H9 (cell line): Measurements from ENCODE around the gene PRR12. TPM values are rescaled to one million over a fixed set of nuclear protein-coding genes. Genes with fewer than 3 reads are reported as not detected.

ENCODE experiments used
- DNase-seq: peaks from one replicate; pipeline ENCODE4 v3.0.0-alpha.2; 2017
- H2AFZ ChIP-seq: one replicate; pipeline ENCODE4 v1.6.1; 2013; ENCODE audit warnings: mild to moderate bottlenecking, low read length, control low read depth, moderate library complexity
- H2AK5ac ChIP-seq: 2 replicates; pipeline ENCODE4 v1.6.1; 2013; ENCODE audit warnings: low read length, control low read depth, mixed read lengths; ENCODE audit not compliant: insufficient read length
- H2BK120ac ChIP-seq: one replicate; pipeline ENCODE4 v1.6.1; 2013; ENCODE audit warnings: low read depth, mild to moderate bottlenecking, low read length, control low read depth, inconsistent platforms; ENCODE audit not compliant: poor library complexity, severe bottlenecking
- H2BK12ac ChIP-seq: 2 replicates; pipeline ENCODE4 v1.6.1; 2013; ENCODE audit warnings: low read length, control low read depth, mixed read lengths, low read depth; ENCODE audit not compliant: insufficient read length
- H2BK15ac ChIP-seq: 2 replicates; pipeline ENCODE4 v1.6.1; 2013; ENCODE audit warnings: low read depth, low read length, control low read depth
- H2BK20ac ChIP-seq: one replicate; pipeline ENCODE4 v1.6.1; 2013; ENCODE audit warnings: low read depth, mild to moderate bottlenecking, low read length, control low read depth, inconsistent platforms; ENCODE audit not compliant: poor library complexity, severe bottlenecking
- H2BK5ac ChIP-seq: 2 replicates; pipeline ENCODE4 v1.6.1; 2013; ENCODE audit warnings: low read length, control low read depth, mixed read lengths; ENCODE audit not compliant: insufficient read length
- H3K14ac ChIP-seq: 2 replicates; pipeline ENCODE4 v1.6.1; 2013; ENCODE audit warnings: low read length, control low read depth; ENCODE audit not compliant: insufficient read depth
- H3K18ac ChIP-seq: 2 replicates; pipeline ENCODE4 v1.6.1; 2013; ENCODE audit warnings: low read depth, mild to moderate bottlenecking, mixed read lengths, low read length, control low read depth; ENCODE audit not compliant: insufficient read length
- H3K23ac ChIP-seq: 2 replicates; pipeline ENCODE4 v1.6.1; 2013; ENCODE audit warnings: low read length, control low read depth, mixed read lengths, low read depth; ENCODE audit not compliant: insufficient read length
- H3K23me2 ChIP-seq: 2 replicates; pipeline ENCODE4 v1.6.1; 2013; ENCODE audit warnings: low read depth, mild to moderate bottlenecking, mixed read lengths, low read length, control low read depth; ENCODE audit not compliant: insufficient read length, poor library complexity, severe bottlenecking
- H3K27ac ChIP-seq: 2 replicates; pipeline ENCODE4 v1.5.1; 2013; ENCODE audit warnings: low read length, control low read depth, mixed read lengths, low read depth; ENCODE audit not compliant: insufficient read length
- H3K27me3 ChIP-seq: 2 replicates; pipeline ENCODE4 v1.6.1; 2013; ENCODE audit warnings: low read length, control low read depth, inconsistent platforms; ENCODE audit not compliant: insufficient read depth
- H3K4ac ChIP-seq: 2 replicates; pipeline ENCODE4 v1.6.1; 2013; ENCODE audit warnings: low read depth, mild to moderate bottlenecking, control low read depth, inconsistent platforms, low read length, moderate library complexity
- H3K4me1 ChIP-seq: 2 replicates; pipeline ENCODE4 v1.6.1; 2013; ENCODE audit warnings: low read length, control low read depth, inconsistent platforms; ENCODE audit not compliant: insufficient read depth
- H3K4me2 ChIP-seq: 2 replicates; pipeline ENCODE4 v1.6.1; 2013; ENCODE audit warnings: low read length, control low read depth, mixed read lengths; ENCODE audit not compliant: insufficient read length, insufficient read depth
- H3K56ac ChIP-seq: 2 replicates; pipeline ENCODE4 v1.6.1; 2013; ENCODE audit warnings: low read depth, mild to moderate bottlenecking, mixed read lengths, low read length, control low read depth; ENCODE audit not compliant: insufficient read length
- H3K79me1 ChIP-seq: 2 replicates; pipeline ENCODE4 v1.6.1; 2013; ENCODE audit warnings: low read depth, mild to moderate bottlenecking, moderate library complexity, low read length, control low read depth, inconsistent platforms; ENCODE audit not compliant: insufficient read depth, poor library complexity, severe bottlenecking
- H3K79me2 ChIP-seq: 2 replicates; pipeline ENCODE4 v1.6.1; 2013; ENCODE audit warnings: low read length, control low read depth, inconsistent platforms; ENCODE audit not compliant: insufficient read depth
- H3K9ac ChIP-seq: 2 replicates; pipeline ENCODE4 v1.6.1; 2013; ENCODE audit warnings: low read length, control low read depth, mixed read lengths; ENCODE audit not compliant: insufficient read length; ENCODE audit errors: extremely low read depth
- H3K9me3 ChIP-seq: one replicate; pipeline ENCODE4 v1.6.1; 2013; ENCODE audit warnings: low read depth, low read length, inconsistent platforms; ENCODE audit not compliant: control insufficient read depth
- H3T11ph ChIP-seq: one replicate; pipeline ENCODE4 v1.6.1; 2013; ENCODE audit warnings: mild to moderate bottlenecking, low read length, control low read depth, inconsistent platforms
- H4K20me1 ChIP-seq: one replicate; pipeline ENCODE4 v1.6.1; 2013; ENCODE audit not compliant: control insufficient read depth, insufficient read length, insufficient read depth
- H4K5ac ChIP-seq: 2 replicates; pipeline ENCODE4 v1.6.1; 2013; ENCODE audit warnings: low read depth, mild to moderate bottlenecking, mixed read lengths, low read length, control low read depth; ENCODE audit not compliant: insufficient read length
- H4K8ac ChIP-seq: replicated peaks from 2 replicates; pipeline ENCODE4 v1.6.1; 2013; ENCODE audit warnings: low read length, control low read depth, mixed read lengths, low read depth; ENCODE audit not compliant: insufficient read length
- H4K91ac ChIP-seq: 2 replicates; pipeline ENCODE4 v1.6.1; 2013; ENCODE audit warnings: low read depth, mild to moderate bottlenecking, moderate library complexity, mixed read lengths, low read length, control low read depth; ENCODE audit not compliant: insufficient read length
- H3K27ac Mint-ChIP-seq, 3 experiments: 2 replicates in 2 of 3; 3 replicates in 1 of 3; pipeline ENCODE4 v1.8.0; 2020 to 2021; ENCODE audit warnings: mixed read lengths in 3 of 3, mild to moderate bottlenecking in 1 of 3, moderate library complexity in 1 of 3
- H3K27me3 Mint-ChIP-seq: 2 replicates; pipeline ENCODE4 v1.8.0; 2021; ENCODE audit warnings: low read depth, mild to moderate bottlenecking, moderate library complexity, mixed read lengths
- H3K36me3 Mint-ChIP-seq, 3 experiments: 2 replicates in 2 of 3; 3 replicates in 1 of 3; pipeline ENCODE4 v1.8.0; 2020 to 2021; ENCODE audit warnings: low read depth in 3 of 3, mixed read lengths in 3 of 3; ENCODE audit not compliant: insufficient read depth in 1 of 3
- H3K4me1 Mint-ChIP-seq, 2 experiments: 2 replicates each; pipeline ENCODE4 v1.8.0; 2020; ENCODE audit warnings: mixed read lengths in 2 of 2
- H3K4me3 Mint-ChIP-seq, 2 experiments: 2 replicates in 1 of 2; 3 replicates in 1 of 2; pipeline ENCODE4 v1.8.0; 2020 to 2021; ENCODE audit warnings: mild to moderate bottlenecking in 2 of 2, mixed read lengths in 2 of 2, moderate library complexity in 1 of 2
- H3K9me3 Mint-ChIP-seq, 2 experiments: 2 replicates in 1 of 2; 3 replicates in 1 of 2; pipeline ENCODE4 v1.8.0; 2020; ENCODE audit warnings: mild to moderate bottlenecking in 2 of 2, mixed read lengths in 2 of 2, moderate library complexity in 1 of 2
- CTCF ChIP-seq: fragments of 200-600 bp; sonication (generic); conservative IDR thresholded peaks from 3 replicates; pipeline ENCODE4 v1.8.0; 2021; ENCODE audit warnings: antibody characterized with exemption, mild to moderate bottlenecking
- WGBS: extraction: QIAGEN DNeasy Blood & Tissue Kit; methylation state at CpG from one replicate; pipeline ENCODE4 v1.1.7; 2013; ENCODE audit warnings: missing lambda C conversion rate, low lambda C conversion rate, mixed read lengths; ENCODE audit not compliant: insufficient read length; ENCODE audit errors: extremely low coverage; 5-methylcytosine and 5-hydroxymethylcytosine counted together
- total RNA-seq: library from RNA; stranded (reverse); gene quantifications from 2 replicates; pipeline ENCODE4 v1.2.1, GENCODE V29; 2021

PRR12 gene
- total RNA-seq, 1 experiment from 2014 or later, result 65.9 TPM

GRCh38 chr19:49589502-49589905 lies 1.5 kb upstream of the PRR12 start:
- H3K23me2 ChIP-seq, result peaks cover 14% of the 10 kb centered on the region
- Mint-ChIP-seq H3K36me3 (peaks cover 9 to 11% (median 10%) of the 10 kb centered on the region in 3 experiments; a peak in 6 of 7 replicates), H3K9me3 (no peaks in the 10 kb centered on the region; a peak in 2 of 5 replicates), H3K27ac (peak overlapping the region in 2 of 3 experiments; percentile 49 to 88; a peak in 3 of 7 replicates), H3K4me1 (peaks cover 15 to 33% of the 10 kb centered on the region in 2 experiments), H3K4me3 (peak overlapping the region in 1 of 2 experiments; percentile 60; a peak in 2 of 5 replicates), H3K27me3 (no peaks in the 10 kb centered on the region)
- no peak overlapping the region for H2BK20ac ChIP-seq
- no peak overlapping the region for H3K9ac ChIP-seq
- H3K79me2 ChIP-seq, result peaks cover 2% of the 10 kb centered on the region; the same call in 1 of the 2 replicates
- no peak overlapping the region for H3K4ac ChIP-seq
- no peaks in the 10 kb centered on the region; the same call in 1 of the 2 replicates for H3K4me1 ChIP-seq
- H2BK12ac ChIP-seq, result no peak overlapping the region
- no peak overlapping the region for H2BK5ac ChIP-seq
- no peak overlapping the region for H2AK5ac ChIP-seq
- no peak overlapping the region for H3K56ac ChIP-seq
- no peaks in the 10 kb centered on the region for H3K9me3 ChIP-seq
- no peak overlapping the region for H2AFZ ChIP-seq
- H3K27me3 ChIP-seq, result no peaks in the 10 kb centered on the region
- H4K91ac ChIP-seq, result no peak overlapping the region
- H3K23ac ChIP-seq, result no peak overlapping the region
- no peak overlapping the region for H3K14ac ChIP-seq
- no peak overlapping the region for H2BK120ac ChIP-seq
- H3K27ac ChIP-seq, result no peak overlapping the region
- H4K8ac ChIP-seq, result no peak overlapping the region
- TF ChIP-seq CTCF, result no peak
- no peak for DNase-seq
- no peak overlapping the region for H4K5ac ChIP-seq
- H3K4me2 ChIP-seq, result no peak overlapping the region
- no peak overlapping the region for H2BK15ac ChIP-seq
- H3T11ph ChIP-seq, result no peak overlapping the region
- no peaks in the 10 kb centered on the region for H4K20me1 ChIP-seq
- H3K79me1 ChIP-seq, result peaks cover 5% of the 10 kb centered on the region
- WGBS, result no CpG with 5 or more reads among the region's 5 CpGs
- H3K18ac ChIP-seq, result no peak overlapping the region
